Neural cell (in vitro differentiated cells): Measurements from ENCODE around the gene GNA12. TPM values are rescaled to one million over a fixed set of nuclear protein-coding genes. Genes with fewer than 3 reads are reported as not detected.

Experiments
- H2AFZ ChIP-seq: fragments of 200-600, 300-800 bp; sonication (generic), shearing (Covaris generic); 2 replicates; pipeline ENCODE4 v1.6.0; 2014; ENCODE audit warnings: low read depth, mild to moderate bottlenecking, antibody characterized with exemption, low read length, moderate library complexity
- H3F3A ChIP-seq: fragments of 200-600 bp; shearing (Covaris generic); 2 replicates; pipeline ENCODE4 v1.6.1; 2016; ENCODE audit warnings: mild to moderate bottlenecking, moderate library complexity, mixed read lengths, antibody characterized with exemption, low read length; ENCODE audit not compliant: insufficient read depth, poor library complexity, severe bottlenecking
- H3K27ac ChIP-seq: fragments of 200-600, 300-800 bp; sonication (generic), shearing (Covaris generic); 2 replicates; pipeline ENCODE4 v1.5.1; 2014; ENCODE audit warnings: mild to moderate bottlenecking, low read length, moderate library complexity
- H3K27me3 ChIP-seq: fragments of 300-800, 200-600 bp; sonication (generic), shearing (Covaris generic); 2 replicates; pipeline ENCODE4 v1.6.0; 2014; ENCODE audit warnings: mild to moderate bottlenecking, low read depth, low read length, moderate library complexity; ENCODE audit not compliant: insufficient read depth
- H3K36me3 ChIP-seq: fragments of 300-800, 200-600 bp; sonication (generic), shearing (Covaris generic); 2 replicates; pipeline ENCODE4 v1.5.1; 2014; ENCODE audit warnings: mild to moderate bottlenecking, antibody characterized with exemption, low read length, moderate library complexity; ENCODE audit not compliant: insufficient read depth
- H3K4me2 ChIP-seq: fragments of 300-800, 200-600 bp; sonication (generic), shearing (Covaris generic); 2 replicates; pipeline ENCODE4 v1.6.0; 2014; ENCODE audit warnings: mild to moderate bottlenecking, low read length
- H3K4me3 ChIP-seq: fragments of 300-800, 200-600 bp; sonication (generic), shearing (Covaris generic); 2 replicates; pipeline ENCODE4 v1.5.1; 2014; ENCODE audit warnings: mild to moderate bottlenecking, low read length, moderate library complexity
- H3K79me2 ChIP-seq: fragments of 200-600 bp; shearing (Covaris generic); replicated peaks from 2 replicates; pipeline ENCODE4 v1.6.0; 2014; ENCODE audit warnings: mild to moderate bottlenecking, low read length, moderate library complexity; ENCODE audit not compliant: insufficient read depth
- H3K9ac ChIP-seq: fragments of 300-800, 200-600 bp; sonication (generic), shearing (Covaris generic); 2 replicates; pipeline ENCODE4 v1.6.1; 2016; ENCODE audit warnings: mild to moderate bottlenecking, low read length, mixed read lengths
- H3K9me2 ChIP-seq: fragments of 200-600 bp; shearing (Covaris generic); 2 replicates; pipeline ENCODE4 v1.6.1; 2016; ENCODE audit warnings: mild to moderate bottlenecking, low read length, mixed read lengths; ENCODE audit not compliant: insufficient read depth
- H3K9me3 ChIP-seq: fragments of 200-600, 300-800 bp; sonication (generic), shearing (Covaris generic); 2 replicates; pipeline ENCODE4 v1.6.1; 2016; ENCODE audit warnings: mild to moderate bottlenecking, mixed run types, low read length, moderate library complexity, mixed read lengths
- H4K20me1 ChIP-seq: fragments of 200-600 bp; shearing (Covaris generic); 2 replicates; pipeline ENCODE4 v1.6.1; 2016; ENCODE audit warnings: mild to moderate bottlenecking, mixed run types; ENCODE audit not compliant: insufficient read depth
- CTCF ChIP-seq: fragments of 450-650 bp; IDR thresholded peaks from 2 replicates; pipeline ENCODE4 v1.5.1; 2014; ENCODE audit warnings: antibody characterized with exemption, mild to moderate bottlenecking, moderate library complexity; ENCODE audit not compliant: poor library complexity, severe bottlenecking
- EP300 ChIP-seq: fragments of 450-650 bp; conservative IDR thresholded peaks from 2 replicates; pipeline ENCODE4 v1.6.1; 2014; ENCODE audit warnings: antibody characterized with exemption, mild to moderate bottlenecking, moderate library complexity; ENCODE audit not compliant: poor library complexity, severe bottlenecking
- EZH2 ChIP-seq: fragments of 200-600, 300-800 bp; shearing (Covaris generic), sonication (generic); IDR thresholded peaks from 2 replicates; pipeline ENCODE4 v1.6.1; 2014; ENCODE audit warnings: antibody characterized with exemption, low read length, borderline replicate concordance, mild to moderate bottlenecking; ENCODE audit not compliant: insufficient read depth, poor library complexity, severe bottlenecking
- MXI1 ChIP-seq: fragments of 450-650 bp; conservative IDR thresholded peaks from 2 replicates; pipeline ENCODE4 v1.6.1; 2014; ENCODE audit warnings: antibody characterized with exemption, mild to moderate bottlenecking; ENCODE audit not compliant: poor library complexity, severe bottlenecking
- POLR2AphosphoS5 ChIP-seq: IDR thresholded peaks from 2 replicates; pipeline ENCODE4 v1.6.1; 2012
- RAD21 ChIP-seq: fragments of 450-650 bp; conservative IDR thresholded peaks from 2 replicates; pipeline ENCODE4 v1.6.1; 2014; ENCODE audit warnings: antibody characterized with exemption, mild to moderate bottlenecking, moderate library complexity
- REST ChIP-seq: IDR thresholded peaks from 2 replicates; pipeline ENCODE4 v1.6.1; 2012; ENCODE audit warnings: borderline replicate concordance
- SMC3 ChIP-seq: fragments of 450-650 bp; conservative IDR thresholded peaks from 2 replicates; pipeline ENCODE4 v1.6.1; 2014; ENCODE audit warnings: antibody characterized with exemption, mild to moderate bottlenecking, moderate library complexity; ENCODE audit not compliant: poor library complexity
- TAF1 ChIP-seq: IDR thresholded peaks from 2 replicates; pipeline ENCODE4 v1.6.1; 2012; ENCODE audit warnings: low read depth
- polyA plus RNA-seq: library from polyadenylated mRNA; depleted of rRNA; stranded (reverse); fragments of >200 nt; gene quantifications from 2 replicates; pipeline ENCODE4 v1.2.3, GENCODE V29; 2014

The GNA12 gene
- polyA plus RNA-seq, 1 donor from 2014 or later = 15.5 TPM

GRCh38 chr7:2701424-2701823 is 142.7 kb downstream of the GNA12 start:
- Histone ChIP-seq H3F3A (no peaks in the 10 kb centered on the region), H3K36me3 (no peaks in the 10 kb centered on the region), H4K20me1 (no peaks in the 10 kb centered on the region), H3K79me2 (no peaks in the 10 kb centered on the region), H3K27me3 (no peaks in the 10 kb centered on the region), H3K27ac (no peak overlapping the region), H3K9me2 (no peaks in the 10 kb centered on the region), H3K9ac (no peak overlapping the region), H3K4me3 (no peak overlapping the region), H2AFZ (no peak overlapping the region), H3K9me3 (no peaks in the 10 kb centered on the region), H3K4me2 (no peak overlapping the region)
- TF ChIP-seq TAF1 (no peak), REST (no peak), MXI1 (no peak), RAD21 (no peak), POLR2AphosphoS5 (no peak), SMC3 (no peak)

- no peak overlapping the region for H3K4me2 ChIP-seq
- no peaks in the 10 kb centered on the region for H3K79me2 ChIP-seq
- no peaks in the 10 kb centered on the region for H3K9me3 ChIP-seq
- no peak overlapping the region for H3K27ac ChIP-seq
- H3F3A ChIP-seq = no peaks in the 10 kb centered on the region
- H2AFZ ChIP-seq = no peak overlapping the region
- H3K4me3 ChIP-seq = no peak overlapping the region
- no peak overlapping the region for H3K9ac ChIP-seq
- no peaks in the 10 kb centered on the region for H4K20me1 ChIP-seq
- no peaks in the 10 kb centered on the region for H3K9me2 ChIP-seq
- no peaks in the 10 kb centered on the region for H3K27me3 ChIP-seq
- no peaks in the 10 kb centered on the region for H3K36me3 ChIP-seq
- no peak for TF ChIP-seq MXI1
Observed at GRCh38 chr7:2700141-2700850, 143.8 kb downstream of the GNA12 start.

GRCh38 chr7:2699289-2699620 is 144.9 kb downstream of the GNA12 start:
- no peak overlapping the region for H2AFZ ChIP-seq
- no peaks in the 10 kb centered on the region for H3K9me2 ChIP-seq
- no peak overlapping the region for H3K27ac ChIP-seq
- no peak overlapping the region for H3K4me2 ChIP-seq
- no peaks in the 10 kb centered on the region for H3K9me3 ChIP-seq
- no peaks in the 10 kb centered on the region for H3K36me3 ChIP-seq
- no peaks in the 10 kb centered on the region for H3K79me2 ChIP-seq
- H3K4me3 ChIP-seq = no peak overlapping the region
- H3K27me3 ChIP-seq = no peaks in the 10 kb centered on the region
- H3K9ac ChIP-seq = no peak overlapping the region
- no peaks in the 10 kb centered on the region for H3F3A ChIP-seq
- TF ChIP-seq TAF1 = no peak
- no peak for TF ChIP-seq SMC3
- TF ChIP-seq EZH2 = no peak
- TF ChIP-seq RAD21 = no peak
- no peak for TF ChIP-seq POLR2AphosphoS5
- TF ChIP-seq CTCF = no peak
- TF ChIP-seq EP300 = no peak
- TF ChIP-seq MXI1 = no peak
- TF ChIP-seq REST = no peak
- no peaks in the 10 kb centered on the region for H4K20me1 ChIP-seq
